Measurements from ENCODE around the gene C4B. TPM values are rescaled to one million over a fixed set of nuclear protein-coding genes. Genes with fewer than 3 reads are reported as not detected.

Gene C4B
- total and polyA plus RNA-seq, 2 donors (not counting 3 experiments of a cell fraction or from before 2014, with no cell fraction given) = 4.4 to 6.3 TPM

DNA sequence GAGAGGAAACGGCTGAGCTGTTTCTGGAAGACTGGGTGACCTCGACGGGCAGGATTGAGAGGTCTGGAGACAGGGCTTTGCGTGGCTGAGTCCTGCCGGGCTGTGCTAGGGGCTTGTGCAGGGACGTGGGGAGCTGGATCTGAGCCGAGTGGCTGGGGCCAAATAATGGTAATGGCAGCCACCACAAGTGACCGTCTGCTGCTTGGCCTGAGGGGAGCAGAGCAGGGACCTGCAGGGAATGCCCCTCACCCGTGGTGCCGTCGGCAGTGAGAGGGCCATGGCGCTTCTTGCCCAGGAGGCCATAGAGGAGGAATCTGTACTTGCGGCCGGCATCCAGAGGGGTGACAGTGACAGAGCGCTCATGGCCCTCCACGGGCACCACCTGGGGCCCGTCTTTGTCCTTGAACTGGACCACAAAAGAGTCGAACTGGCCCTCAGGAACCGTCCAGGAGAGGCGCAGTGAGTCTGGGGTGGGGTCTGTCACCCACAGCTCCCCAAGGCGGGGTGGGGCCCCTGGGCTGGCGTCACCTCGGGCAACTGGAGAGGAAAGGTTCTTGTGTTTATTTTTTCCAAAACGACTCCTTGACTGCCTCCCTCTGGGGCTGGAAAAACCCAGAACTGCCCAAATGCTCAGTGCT, 55.4 kb downstream of the C4B start:
- TF ChIP-seq MYC (IDR thresholded peaks at IDR 0.05; ENCODE audit: low read depth, low read length) (no peak), GATA2 (IDR thresholded peaks at IDR 0.05; ENCODE audit: insufficient read depth, insufficient read length, low read depth, low read length) (no peak), POLR2A (IDR thresholded peaks at IDR 0.05; ENCODE audit: low read depth, low read length) (no peak), EZH2 (IDR thresholded peaks at IDR 0.05; ENCODE audit: borderline replicate concordance, low read depth, low read length, severe bottlenecking) (no peak), MAX (IDR thresholded peaks at IDR 0.05; ENCODE audit: insufficient read depth, insufficient read length) (no peak), POLR2AphosphoS5 (IDR thresholded peaks at IDR 0.05; ENCODE audit: insufficient read depth, low read depth, low read length) (no peak), FOS (IDR thresholded peaks at IDR 0.05; ENCODE audit: borderline replicate concordance, insufficient read depth, low read length) (no peak), JUN (IDR thresholded peaks at IDR 0.05; ENCODE audit: borderline replicate concordance, insufficient read depth, insufficient read length, low read depth) (no peak)
- TF ChIP-seq, protein P1, sequence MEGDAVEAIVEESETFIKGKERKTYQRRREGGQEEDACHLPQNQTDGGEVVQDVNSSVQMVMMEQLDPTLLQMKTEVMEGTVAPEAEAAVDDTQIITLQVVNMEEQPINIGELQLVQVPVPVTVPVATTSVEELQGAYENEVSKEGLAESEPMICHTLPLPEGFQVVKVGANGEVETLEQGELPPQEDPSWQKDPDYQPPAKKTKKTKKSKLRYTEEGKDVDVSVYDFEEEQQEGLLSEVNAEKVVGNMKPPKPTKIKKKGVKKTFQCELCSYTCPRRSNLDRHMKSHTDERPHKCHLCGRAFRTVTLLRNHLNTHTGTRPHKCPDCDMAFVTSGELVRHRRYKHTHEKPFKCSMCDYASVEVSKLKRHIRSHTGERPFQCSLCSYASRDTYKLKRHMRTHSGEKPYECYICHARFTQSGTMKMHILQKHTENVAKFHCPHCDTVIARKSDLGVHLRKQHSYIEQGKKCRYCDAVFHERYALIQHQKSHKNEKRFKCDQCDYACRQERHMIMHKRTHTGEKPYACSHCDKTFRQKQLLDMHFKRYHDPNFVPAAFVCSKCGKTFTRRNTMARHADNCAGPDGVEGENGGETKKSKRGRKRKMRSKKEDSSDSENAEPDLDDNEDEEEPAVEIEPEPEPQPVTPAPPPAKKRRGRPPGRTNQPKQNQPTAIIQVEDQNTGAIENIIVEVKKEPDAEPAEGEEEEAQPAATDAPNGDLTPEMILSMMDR (IDR thresholded peaks at IDR 0.05; ENCODE audit: extremely low read depth in 1 of 2, insufficient read depth in 1 of 2, low read depth in 1 of 2, low read length in 2 of 2) = no peak
- H3K9me3 ChIP-seq (replicated peaks; ENCODE audit: control insufficient read depth, insufficient read depth, low read length) = no peaks in the 10 kb centered on the region

More for the DNA sequence above, 55.4 kb downstream of the C4B start:
- no peaks in the 10 kb centered on the region for H3K4me1 ChIP-seq (ENCODE audit: control insufficient read depth, extremely low read depth, insufficient read depth, low read length)
- H3K9ac ChIP-seq (replicated peaks; ENCODE audit: extremely low read depth, insufficient read depth, low read length) = no peak overlapping the region
- intact Hi-C loops (cut with micrococcal nuclease) (no loop called here), dilution Hi-C loops (cut with MboI; ENCODE audit: extremely low pct_ligation_motif_present, low sequenced_read_pairs) (no loop called here)
- H3K27ac ChIP-seq (ENCODE audit: insufficient read depth, low read depth, low read length) = no peak overlapping the region
- no peaks in the 10 kb centered on the region for H4K20me1 ChIP-seq (replicated peaks; ENCODE audit: control insufficient read depth, extremely low read depth, insufficient read depth, low read length)
- FAIRE-seq = no peak
- CTCF ChIA-PET = interaction anchor here (1.0 kb wide), 1 partner anchor 18 kb away, joined by 3 read pairs; no protein-coding TSS in a partner anchor
- no peak overlapping the region for H2AFZ ChIP-seq (ENCODE audit: low read depth, low read length)
- H3K27me3 ChIP-seq (ENCODE audit: control insufficient read depth in 2 of 2, insufficient read depth in 2 of 2, low read length in 2 of 2) = peaks cover 0 to 2% of the 10 kb centered on the region in 2 experiments
- no peak overlapping the region for H3K4me3 ChIP-seq (replicated peaks in 1 of 3; ENCODE audit: insufficient read depth in 1 of 3, low read depth in 1 of 3, low read length in 3 of 3)
- H3K4me2 ChIP-seq (ENCODE audit: insufficient read depth, low read length) = no peak overlapping the region
- no peaks in the 10 kb centered on the region for H3K79me2 ChIP-seq (ENCODE audit: control insufficient read depth, insufficient read depth, low read length)
- no peak for DNase-seq (ENCODE audit: low read depth, low spot score)
- POLR2A ChIA-PET = no interaction called here
- no peaks in the 10 kb centered on the region for H3K36me3 ChIP-seq (ENCODE audit: control insufficient read depth in 2 of 2, extremely low read depth in 1 of 2, insufficient read depth in 2 of 2, low read length in 2 of 2)
- no TSS peak for BruUV-seq (replicated peaks)
- no peaks in the 10 kb centered on the region for H3K9me1 ChIP-seq (replicated peaks; ENCODE audit: control insufficient read depth, extremely low read depth, insufficient read depth, low read length)
